ENCODE results near the gene TOB1. TPM values are rescaled to one million over a fixed set of nuclear protein-coding genes. Genes with fewer than 3 reads are reported as not detected.
"Not testable (repeated sequence)": the region's sequence is repeated elsewhere in the genome, so short reads cannot be mapped to it uniquely, and the experiment has no call there.

The TOB1 gene
- total RNA-seq, 2 donors from 2014 or later: 116 to 169 TPM

GRCh38 chr17:50877838-50878237 is 11.7 kb upstream of the TOB1 start:
- no peaks in the 10 kb centered on the region for H3K4me1 ChIP-seq
- no peaks in the 10 kb centered on the region for H3K27me3 ChIP-seq
- no peaks in the 10 kb centered on the region for H3K9me3 ChIP-seq
- no peak overlapping the region for H3K9ac ChIP-seq (ENCODE audit: low read depth in 2 of 2, low read length in 2 of 2)
- no peak overlapping the region for H3K27ac ChIP-seq
- TF ChIP-seq CTCF (IDR thresholded peaks at IDR 0.05): no peak
- intact Hi-C loops (cut with DNase I): no loop called here
- no peak overlapping the region for H3K4me3 ChIP-seq
- no peaks in the 10 kb centered on the region for H3K36me3 ChIP-seq
- DNase-seq: no peak

- H3K9me3 ChIP-seq; H3K4me3 ChIP-seq; H3K9ac ChIP-seq (ENCODE audit: low read depth in 2 of 2, low read length in 2 of 2); DNase-seq; intact Hi-C loops (cut with DNase I); H3K4me1 ChIP-seq; H3K27ac ChIP-seq; H3K27me3 ChIP-seq; H3K36me3 ChIP-seq: not testable (repeated sequence)
Observed at GRCh38 chr17:50877042-50877441, 10.9 kb upstream of the TOB1 start.

- TF ChIP-seq CTCF (IDR thresholded peaks at IDR 0.05): no peak
- H3K27me3 ChIP-seq: no peaks in the 10 kb centered on the region
- no peaks in the 10 kb centered on the region for H3K4me1 ChIP-seq
- no peak overlapping the region for H3K9ac ChIP-seq (ENCODE audit: low read depth in 2 of 2, low read length in 2 of 2)
- no peak overlapping the region for H3K27ac ChIP-seq
- no peaks in the 10 kb centered on the region for H3K9me3 ChIP-seq
- intact Hi-C loops (cut with DNase I): no loop called here
- DNase-seq: no peak
- no peak overlapping the region for H3K4me3 ChIP-seq
- no peaks in the 10 kb centered on the region for H3K36me3 ChIP-seq
Observed at GRCh38 chr17:50875074-50875473, 8.9 kb upstream of the TOB1 start.

- no peak for TF ChIP-seq CTCF (IDR thresholded peaks at IDR 0.05)
- no peaks in the 10 kb centered on the region for H3K9me3 ChIP-seq
- DNase-seq: no peak
- H3K4me3 ChIP-seq: no peak overlapping the region
- H3K27me3 ChIP-seq: no peaks in the 10 kb centered on the region
- no peaks in the 10 kb centered on the region for H3K36me3 ChIP-seq
- H3K27ac ChIP-seq: no peak overlapping the region
- H3K4me1 ChIP-seq: no peaks in the 10 kb centered on the region
- no peak overlapping the region for H3K9ac ChIP-seq (ENCODE audit: low read depth in 2 of 2, low read length in 2 of 2)
- intact Hi-C loops (cut with DNase I): no loop called here
Observed at GRCh38 chr17:50872710-50873424, 6.7 kb upstream of the TOB1 start.

GRCh38 chr17:50871898-50872297 is 5.7 kb upstream of the TOB1 start:
- no peaks in the 10 kb centered on the region for H3K9me3 ChIP-seq
- DNase-seq: no peak
- intact Hi-C loops (cut with DNase I): no loop called here
- no peaks in the 10 kb centered on the region for H3K27me3 ChIP-seq
- no peak overlapping the region for H3K9ac ChIP-seq (ENCODE audit: low read depth in 2 of 2, low read length in 2 of 2)
- H3K4me3 ChIP-seq: no peak overlapping the region
- no peaks in the 10 kb centered on the region for H3K4me1 ChIP-seq
- no peaks in the 10 kb centered on the region for H3K36me3 ChIP-seq
- no peak for TF ChIP-seq CTCF (IDR thresholded peaks at IDR 0.05)
- no peak overlapping the region for H3K27ac ChIP-seq

- no peaks in the 10 kb centered on the region for H3K9me3 ChIP-seq
- TF ChIP-seq CTCF (IDR thresholded peaks at IDR 0.05): no peak
- no peak overlapping the region for H3K4me3 ChIP-seq
- intact Hi-C loops (cut with DNase I): no loop called here
- no peaks in the 10 kb centered on the region for H3K36me3 ChIP-seq
- H3K4me1 ChIP-seq: no peaks in the 10 kb centered on the region
- no peak for DNase-seq
- H3K27me3 ChIP-seq: no peaks in the 10 kb centered on the region
- H3K27ac ChIP-seq: no peak overlapping the region
- H3K9ac ChIP-seq (ENCODE audit: low read depth in 2 of 2, low read length in 2 of 2): no peak overlapping the region
Observed at GRCh38 chr17:50871364-50871763, 5.2 kb upstream of the TOB1 start.
